ENCODE measurements around the gene NR4A1. TPM values are rescaled to one million over a fixed set of nuclear protein-coding genes. Genes with fewer than 3 reads are reported as not detected.

Gene NR4A1
- total and polyA plus RNA-seq, 2 of the 13 experiments (the other 11 are each of a cell fraction or from before 2014, with no cell fraction given), result 5.7 to 15.2 TPM

- TF ChIP-seq ZMAT3 (CRISPR knock-in tag; conservative IDR thresholded peaks at IDR 0.05) (0 out of 2 replicates have a peak, but pooled peaks have one; percentile 74), THAP11 (CRISPR knock-in tag; IDR thresholded peaks at IDR 0.05) (0 out of 2 replicates have a peak, but pooled peaks have one; percentile 33), ZNF292 (CRISPR knock-in tag; IDR thresholded peaks at IDR 0.05; ENCODE audit: borderline replicate concordance, low read depth) (no peak), CCDC6 (CRISPR knock-in tag; IDR thresholded peaks at IDR 0.05) (peak; percentile 34; the same call in 1 of the 2 replicates), RAD21 (CRISPR knock-in tag; IDR thresholded peaks at IDR 0.05) (peak; percentile 89), KDM5B (CRISPR knock-in tag; IDR thresholded peaks at IDR 0.05; ENCODE audit: borderline replicate concordance) (peak; percentile 59; the same call in 1 of the 2 replicates), ZNF451 (CRISPR knock-in tag; IDR thresholded peaks at IDR 0.05) (0 out of 2 replicates have a peak, but pooled peaks have one; percentile 0), ZNF264 (CRISPR knock-in tag; IDR thresholded peaks at IDR 0.05) (peak; percentile 49; the same call in 1 of the 2 replicates), ATF3 (CRISPR knock-in tag; IDR thresholded peaks at IDR 0.05) (0 out of 2 replicates have a peak, but pooled peaks have one; percentile 33), NCOA1 (CRISPR knock-in tag; IDR thresholded peaks at IDR 0.05) (no peak), ZBTB7A (CRISPR knock-in tag; IDR thresholded peaks at IDR 0.05) (peak; percentile 73; the same call in 1 of the 2 replicates), HINFP (CRISPR knock-in tag; IDR thresholded peaks at IDR 0.05; ENCODE audit: low read depth) (peak; percentile 66; the same call in 1 of the 2 replicates), IRF1 (CRISPR knock-in tag; IDR thresholded peaks at IDR 0.05; ENCODE audit: low read depth) (no peak), XRCC5 (optimal IDR thresholded peaks at IDR 0.05; ENCODE audit: low read length) (peak; percentile 69), PITX1 (CRISPR knock-in tag; IDR thresholded peaks at IDR 0.05) (0 out of 2 replicates have a peak, but pooled peaks have one; percentile 16), CTCF (CRISPR knock-in tag; IDR thresholded peaks at IDR 0.05) (peak; percentile 90)
- TF ChIP-seq, protein P1, sequence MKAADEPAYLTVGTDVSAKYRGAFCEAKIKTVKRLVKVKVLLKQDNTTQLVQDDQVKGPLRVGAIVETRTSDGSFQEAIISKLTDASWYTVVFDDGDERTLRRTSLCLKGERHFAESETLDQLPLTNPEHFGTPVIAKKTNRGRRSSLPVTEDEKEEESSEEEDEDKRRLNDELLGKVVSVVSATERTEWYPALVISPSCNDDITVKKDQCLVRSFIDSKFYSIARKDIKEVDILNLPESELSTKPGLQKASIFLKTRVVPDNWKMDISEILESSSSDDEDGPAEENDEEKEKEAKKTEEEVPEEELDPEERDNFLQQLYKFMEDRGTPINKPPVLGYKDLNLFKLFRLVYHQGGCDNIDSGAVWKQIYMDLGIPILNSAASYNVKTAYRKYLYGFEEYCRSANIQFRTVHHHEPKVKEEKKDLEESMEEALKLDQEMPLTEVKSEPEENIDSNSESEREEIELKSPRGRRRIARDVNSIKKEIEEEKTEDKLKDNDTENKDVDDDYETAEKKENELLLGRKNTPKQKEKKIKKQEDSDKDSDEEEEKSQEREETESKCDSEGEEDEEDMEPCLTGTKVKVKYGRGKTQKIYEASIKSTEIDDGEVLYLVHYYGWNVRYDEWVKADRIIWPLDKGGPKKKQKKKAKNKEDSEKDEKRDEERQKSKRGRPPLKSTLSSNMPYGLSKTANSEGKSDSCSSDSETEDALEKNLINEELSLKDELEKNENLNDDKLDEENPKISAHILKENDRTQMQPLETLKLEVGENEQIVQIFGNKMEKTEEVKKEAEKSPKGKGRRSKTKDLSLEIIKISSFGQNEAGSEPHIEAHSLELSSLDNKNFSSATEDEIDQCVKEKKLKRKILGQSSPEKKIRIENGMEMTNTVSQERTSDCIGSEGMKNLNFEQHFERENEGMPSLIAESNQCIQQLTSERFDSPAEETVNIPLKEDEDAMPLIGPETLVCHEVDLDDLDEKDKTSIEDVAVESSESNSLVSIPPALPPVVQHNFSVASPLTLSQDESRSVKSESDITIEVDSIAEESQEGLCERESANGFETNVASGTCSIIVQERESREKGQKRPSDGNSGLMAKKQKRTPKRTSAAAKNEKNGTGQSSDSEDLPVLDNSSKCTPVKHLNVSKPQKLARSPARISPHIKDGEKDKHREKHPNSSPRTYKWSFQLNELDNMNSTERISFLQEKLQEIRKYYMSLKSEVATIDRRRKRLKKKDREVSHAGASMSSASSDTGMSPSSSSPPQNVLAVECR (CRISPR knock-in tag; IDR thresholded peaks at IDR 0.05; ENCODE audit: borderline replicate concordance), result peak; percentile 26; the same call in 1 of the 2 replicates
- TF ChIP-seq, protein P2, sequence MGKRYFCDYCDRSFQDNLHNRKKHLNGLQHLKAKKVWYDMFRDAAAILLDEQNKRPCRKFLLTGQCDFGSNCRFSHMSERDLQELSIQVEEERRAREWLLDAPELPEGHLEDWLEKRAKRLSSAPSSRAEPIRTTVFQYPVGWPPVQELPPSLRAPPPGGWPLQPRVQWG (CRISPR knock-in tag; IDR thresholded peaks at IDR 0.05; ENCODE audit: borderline replicate concordance, low read depth), result no peak
Observed at GRCh38 chr12:52082988-52083637, 31.9 kb downstream of the NR4A1 start (continued).

Data from HepG2 (cell line).